GM12878 (cell line): ENCODE data around the gene WASF2. TPM values are rescaled to one million over a fixed set of nuclear protein-coding genes. Genes with fewer than 3 reads are reported as not detected.
A peak's percentile ranks its signal among the peaks of the same experiment; 100 is the strongest.

Experiments used
- ASH2L ChIP-seq: fragments of 300-600, 200-600 bp; sonication (generic); IDR thresholded peaks from 2 replicates; pipeline ENCODE4 v1.6.1; 2017; ENCODE audit warnings: low read depth, mild to moderate bottlenecking, borderline replicate concordance
- CHD1 ChIP-seq: IDR thresholded peaks from 2 replicates; pipeline ENCODE4 v1.6.1; 2012; ENCODE audit warnings: low read depth, low read length, improper control_type of control experiment
- JUND ChIP-seq: IDR thresholded peaks from 2 replicates; pipeline ENCODE4 v1.6.1; 2012; ENCODE audit warnings: low read depth, mild to moderate bottlenecking, low read length, improper control_type of control experiment, moderate library complexity
- NFIC ChIP-seq: IDR thresholded peaks from 2 replicates; pipeline ENCODE4 v1.6.1; 2012; ENCODE audit warnings: low read depth, mild to moderate bottlenecking, inconsistent platforms, low read length, moderate library complexity
- PAX5 ChIP-seq: IDR thresholded peaks from 2 replicates; pipeline ENCODE4 v1.6.1; 2011; ENCODE audit warnings: low read depth, low read length, borderline replicate concordance
- SREBF2 ChIP-seq: IDR thresholded peaks from 2 replicates; pipeline ENCODE4 v1.6.1; 2012; ENCODE audit warnings: mild to moderate bottlenecking, low read length
- polyA plus RNA-seq, 11 experiments: library from polyadenylated mRNA; depleted of rRNA in 4 of 11; unstranded in 6 of 11; stranded (reverse) in 5 of 11; fragments of >200 nt; fragmentation: Nextera tagmentation in 4 of 11; fragmentation: Illumina TruSeq in 1 of 11; extraction: Ambion mirVana in 4 of 11; extraction: Trizol in 1 of 11; gene quantifications; 1 replicate in 1 of 11; 2 replicates in 10 of 11; pipeline versions ENCODE4 v1.2.1 to v1.2.3, GENCODE V29; 2011 to 2016; ENCODE audit warnings: inconsistent platforms in 2 of 11, missing spikeins in 2 of 11, low read depth in 1 of 11
- total RNA-seq, 4 experiments: library from RNA; depleted of rRNA in 3 of 4; stranded (reverse); fragments of >200 nt in 3 of 4; fragmentation: Illumina TruSeq in 1 of 4; extraction: Trizol in 1 of 4; gene quantifications; 2 replicates each; pipeline versions ENCODE4 v1.2.1 to v1.2.3, GENCODE V29; 2013 to 2021
- TF ChIP-seq, protein P1 (sequence below): IDR thresholded peaks from 2 replicates; pipeline ENCODE4 v1.6.1; 2011; ENCODE audit warnings: borderline replicate concordance, low read depth, mild to moderate bottlenecking, moderate library complexity, low read length; ENCODE audit not compliant: insufficient read depth, poor library complexity, severe bottlenecking
- TF ChIP-seq, protein P2 (sequence below): fragments of 450-650 bp; IDR thresholded peaks from 2 replicates; pipeline ENCODE4 v1.6.1; 2016; ENCODE audit warnings: mild to moderate bottlenecking, moderate library complexity, borderline replicate concordance
- TF ChIP-seq, protein P3 (sequence below): IDR thresholded peaks from 2 replicates; pipeline ENCODE4 v1.6.1; 2012; ENCODE audit warnings: low read depth, low read length, improper control_type of control experiment

The WASF2 gene
- total and polyA plus RNA-seq, 10 of the 15 experiments (the other 5 are each of a cell fraction or from before 2014, with no cell fraction given) = 7.0 to 111 (median 37.1) TPM

- TF ChIP-seq, protein P1, sequence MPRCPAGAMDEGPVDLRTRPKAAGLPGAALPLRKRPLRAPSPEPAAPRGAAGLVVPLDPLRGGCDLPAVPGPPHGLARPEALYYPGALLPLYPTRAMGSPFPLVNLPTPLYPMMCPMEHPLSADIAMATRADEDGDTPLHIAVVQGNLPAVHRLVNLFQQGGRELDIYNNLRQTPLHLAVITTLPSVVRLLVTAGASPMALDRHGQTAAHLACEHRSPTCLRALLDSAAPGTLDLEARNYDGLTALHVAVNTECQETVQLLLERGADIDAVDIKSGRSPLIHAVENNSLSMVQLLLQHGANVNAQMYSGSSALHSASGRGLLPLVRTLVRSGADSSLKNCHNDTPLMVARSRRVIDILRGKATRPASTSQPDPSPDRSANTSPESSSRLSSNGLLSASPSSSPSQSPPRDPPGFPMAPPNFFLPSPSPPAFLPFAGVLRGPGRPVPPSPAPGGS = peak; percentile 23
- TF ChIP-seq CHD1 (no peak), JUND (no peak), SREBF2 (no peak), PAX5 (no peak), NFIC (no peak), ASH2L (no peak)
- TF ChIP-seq, protein P2, sequence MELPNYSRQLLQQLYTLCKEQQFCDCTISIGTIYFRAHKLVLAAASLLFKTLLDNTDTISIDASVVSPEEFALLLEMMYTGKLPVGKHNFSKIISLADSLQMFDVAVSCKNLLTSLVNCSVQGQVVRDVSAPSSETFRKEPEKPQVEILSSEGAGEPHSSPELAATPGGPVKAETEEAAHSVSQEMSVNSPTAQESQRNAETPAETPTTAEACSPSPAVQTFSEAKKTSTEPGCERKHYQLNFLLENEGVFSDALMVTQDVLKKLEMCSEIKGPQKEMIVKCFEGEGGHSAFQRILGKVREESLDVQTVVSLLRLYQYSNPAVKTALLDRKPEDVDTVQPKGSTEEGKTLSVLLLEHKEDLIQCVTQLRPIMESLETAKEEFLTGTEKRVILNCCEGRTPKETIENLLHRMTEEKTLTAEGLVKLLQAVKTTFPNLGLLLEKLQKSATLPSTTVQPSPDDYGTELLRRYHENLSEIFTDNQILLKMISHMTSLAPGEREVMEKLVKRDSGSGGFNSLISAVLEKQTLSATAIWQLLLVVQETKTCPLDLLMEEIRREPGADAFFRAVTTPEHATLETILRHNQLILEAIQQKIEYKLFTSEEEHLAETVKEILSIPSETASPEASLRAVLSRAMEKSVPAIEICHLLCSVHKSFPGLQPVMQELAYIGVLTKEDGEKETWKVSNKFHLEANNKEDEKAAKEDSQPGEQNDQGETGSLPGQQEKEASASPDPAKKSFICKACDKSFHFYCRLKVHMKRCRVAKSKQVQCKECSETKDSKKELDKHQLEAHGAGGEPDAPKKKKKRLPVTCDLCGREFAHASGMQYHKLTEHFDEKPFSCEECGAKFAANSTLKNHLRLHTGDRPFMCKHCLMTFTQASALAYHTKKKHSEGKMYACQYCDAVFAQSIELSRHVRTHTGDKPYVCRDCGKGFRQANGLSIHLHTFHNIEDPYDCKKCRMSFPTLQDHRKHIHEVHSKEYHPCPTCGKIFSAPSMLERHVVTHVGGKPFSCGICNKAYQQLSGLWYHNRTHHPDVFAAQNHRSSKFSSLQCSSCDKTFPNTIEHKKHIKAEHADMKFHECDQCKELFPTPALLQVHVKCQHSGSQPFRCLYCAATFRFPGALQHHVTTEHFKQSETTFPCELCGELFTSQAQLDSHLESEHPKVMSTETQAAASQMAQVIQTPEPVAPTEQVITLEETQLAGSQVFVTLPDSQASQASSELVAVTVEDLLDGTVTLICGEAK = no peak
- TF ChIP-seq, protein P3, sequence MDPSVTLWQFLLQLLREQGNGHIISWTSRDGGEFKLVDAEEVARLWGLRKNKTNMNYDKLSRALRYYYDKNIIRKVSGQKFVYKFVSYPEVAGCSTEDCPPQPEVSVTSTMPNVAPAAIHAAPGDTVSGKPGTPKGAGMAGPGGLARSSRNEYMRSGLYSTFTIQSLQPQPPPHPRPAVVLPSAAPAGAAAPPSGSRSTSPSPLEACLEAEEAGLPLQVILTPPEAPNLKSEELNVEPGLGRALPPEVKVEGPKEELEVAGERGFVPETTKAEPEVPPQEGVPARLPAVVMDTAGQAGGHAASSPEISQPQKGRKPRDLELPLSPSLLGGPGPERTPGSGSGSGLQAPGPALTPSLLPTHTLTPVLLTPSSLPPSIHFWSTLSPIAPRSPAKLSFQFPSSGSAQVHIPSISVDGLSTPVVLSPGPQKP = no peak
Observed at GRCh38 chr1:27399251-27400025, 90.5 kb downstream of the WASF2 start (continued).
